ENCODE results near the gene CPNE9.

The CPNE9 gene

GRCh38 chr3:9777694-9778021, 74.0 kb downstream of the CPNE9 start:
- Histone ChIP-seq H3K4me3 (ENCODE audit: low read depth, low read length) (no peak overlapping the region), H3K4me1 (ENCODE audit: control insufficient read depth, insufficient read depth, low read length) (no peaks in the 10 kb centered on the region), H3K36me3 (ENCODE audit: control insufficient read depth, insufficient read depth, low read length) (peaks cover 3% of the 10 kb centered on the region), H3K9ac (ENCODE audit: low read depth, low read length) (no peak overlapping the region), H3K9me3 (ENCODE audit: control insufficient read depth, insufficient read depth, low read length) (no peaks in the 10 kb centered on the region), H3K27me3 (ENCODE audit: control insufficient read depth, insufficient read depth, low read length) (no peaks in the 10 kb centered on the region)

- H3K9me3 ChIP-seq (ENCODE audit: control insufficient read depth, insufficient read depth, low read length): no peaks in the 10 kb centered on the region
- H3K27me3 ChIP-seq (ENCODE audit: control insufficient read depth, insufficient read depth, low read length): no peaks in the 10 kb centered on the region
- H3K9ac ChIP-seq (ENCODE audit: low read depth, low read length): no peak overlapping the region
- H3K4me3 ChIP-seq (ENCODE audit: low read depth, low read length): no peak overlapping the region
- H3K4me1 ChIP-seq (ENCODE audit: control insufficient read depth, insufficient read depth, low read length): no peaks in the 10 kb centered on the region
- H3K36me3 ChIP-seq (ENCODE audit: control insufficient read depth, insufficient read depth, low read length): peaks cover 3% of the 10 kb centered on the region
Measured at GRCh38 chr3:9778143-9779074, 74.8 kb downstream of the CPNE9 start.

GRCh38 chr3:9779075-9779593, 75.5 kb downstream of the CPNE9 start:
- H3K9ac ChIP-seq (ENCODE audit: low read depth, low read length): no peak overlapping the region
- H3K4me3 ChIP-seq (ENCODE audit: low read depth, low read length): no peak overlapping the region
- peaks cover 8% of the 10 kb centered on the region for H3K36me3 ChIP-seq (ENCODE audit: control insufficient read depth, insufficient read depth, low read length)
- no peaks in the 10 kb centered on the region for H3K9me3 ChIP-seq (ENCODE audit: control insufficient read depth, insufficient read depth, low read length)
- H3K27me3 ChIP-seq (ENCODE audit: control insufficient read depth, insufficient read depth, low read length): no peaks in the 10 kb centered on the region
- H3K4me1 ChIP-seq (ENCODE audit: control insufficient read depth, insufficient read depth, low read length): no peaks in the 10 kb centered on the region
